ENCODE measurements around the gene YOD1. TPM values are rescaled to one million over a fixed set of nuclear protein-coding genes. Genes with fewer than 3 reads are reported as not detected.

Gene YOD1
- total RNA-seq, 1 experiment from 2014 or later = 19.2 TPM

- TF ChIP-seq CTCF (IDR thresholded peaks at IDR 0.05; ENCODE audit: unreplicated experiment) = no peak
- intact Hi-C loops (cut with micrococcal nuclease) = loop anchor here (5.0 kb wide), 1 partner anchor 289 kb away; the partner anchor contains the start of gene CD55
- Mint-ChIP-seq H3K27me3 (ENCODE audit: insufficient read depth, unreplicated experiment) (no peaks in the 10 kb centered on the region), H3K36me3 (ENCODE audit: insufficient read depth, unreplicated experiment) (peaks cover 7% of the 10 kb centered on the region), H3K27ac (ENCODE audit: low read depth, unreplicated experiment) (peak overlapping the region; percentile 86), H3K4me3 (ENCODE audit: unreplicated experiment) (no peak overlapping the region), H3K4me1 (ENCODE audit: insufficient read depth, unreplicated experiment) (peaks cover 72% of the 10 kb centered on the region), H3K9me3 (ENCODE audit: unreplicated experiment) (no peaks in the 10 kb centered on the region)
- no TSS peak for BruUV-seq (replicated peaks)
- CTCF ChIA-PET = interaction anchor here (0.7 to 17.4 kb wide), 15 partner anchors 9 to 466 kb away, joined by 3 to 280 read pairs (median 6); partner anchors contain the start of gene PFKFB2
- no peak for DNase-seq (ENCODE audit: unreplicated experiment)
- POLR2A ChIA-PET = interaction anchor here (0.6 to 33.4 kb wide), 16 partner anchors 7 to 718 kb away, joined by 3 to 2100 read pairs (median 8); partner anchors contain the start of genes C1orf116, CD55, EIF2D and PFKFB2
Observed at GRCh38 chr1:207033302-207033701, 17.7 kb downstream of the YOD1 start.

- TF ChIP-seq CTCF (IDR thresholded peaks at IDR 0.05; ENCODE audit: unreplicated experiment) = no peak
- H3K9me3 Mint-ChIP-seq (ENCODE audit: unreplicated experiment) = no peaks in the 10 kb centered on the region
- H3K27me3 Mint-ChIP-seq (ENCODE audit: insufficient read depth, unreplicated experiment) = no peaks in the 10 kb centered on the region
- H3K36me3 Mint-ChIP-seq (ENCODE audit: insufficient read depth, unreplicated experiment) = peaks cover 7% of the 10 kb centered on the region
- H3K4me1 Mint-ChIP-seq (ENCODE audit: insufficient read depth, unreplicated experiment) = peaks cover 79% of the 10 kb centered on the region
- ChIA-PET CTCF (interaction anchor here (0.6 to 17.4 kb wide), 17 partner anchors 9 to 667 kb away, joined by 3 to 280 read pairs (median 6); partner anchors contain the start of gene PFKFB2), POLR2A (interaction anchor here (0.6 to 33.4 kb wide), 42 partner anchors 6 to 1400 kb away, joined by 3 to 2100 read pairs (median 6); partner anchors contain the start of genes C1orf116, CD46, CD55 and DYRK3)
- DNase-seq (ENCODE audit: unreplicated experiment) = peak; percentile 98
- peak within 1 kb of the TSS; percentile 86 for H3K27ac Mint-ChIP-seq (ENCODE audit: low read depth, unreplicated experiment)
- H3K4me3 Mint-ChIP-seq (ENCODE audit: unreplicated experiment) = peak within 1 kb of the TSS; percentile 75
- BruUV-seq (replicated peaks) = no TSS peak
- intact Hi-C loops (cut with micrococcal nuclease) = loop anchor here (1.0 to 5.0 kb wide), 2 partner anchors 14 to 290 kb away; partner anchors contain the start of gene CD55
Observed at GRCh38 chr1:207032528-207033017, 18.4 kb downstream of the YOD1 start, which contains the start of gene C1orf116. Gene C1orf116 (minus strand): TSS chr1:207032756. CDS start chr1:207027598, 5,158 bp downstream.

- DNase-seq (ENCODE audit: unreplicated experiment) = peak; percentile 69
- ChIA-PET POLR2A (interaction anchor here (0.6 to 33.4 kb wide), 40 partner anchors 6 to 1399 kb away, joined by 3 to 2100 read pairs (median 6); partner anchors contain the start of genes C1orf116, CD46, CD55 and DYRK3), CTCF (interaction anchor here (0.6 to 17.4 kb wide), 14 partner anchors 11 to 468 kb away, joined by 3 to 280 read pairs (median 10); partner anchors contain the start of gene PFKFB2)
- Mint-ChIP-seq H3K27ac (ENCODE audit: low read depth, unreplicated experiment) (peak overlapping the region; percentile 86), H3K4me1 (ENCODE audit: insufficient read depth, unreplicated experiment) (peaks cover 87% of the 10 kb centered on the region), H3K36me3 (ENCODE audit: insufficient read depth, unreplicated experiment) (peaks cover 7% of the 10 kb centered on the region), H3K9me3 (ENCODE audit: unreplicated experiment) (no peaks in the 10 kb centered on the region), H3K27me3 (ENCODE audit: insufficient read depth, unreplicated experiment) (no peaks in the 10 kb centered on the region), H3K4me3 (ENCODE audit: unreplicated experiment) (peak overlapping the region; percentile 75)
- BruUV-seq (replicated peaks) = no TSS peak
- no peak for TF ChIP-seq CTCF (IDR thresholded peaks at IDR 0.05; ENCODE audit: unreplicated experiment)
- intact Hi-C loops (cut with micrococcal nuclease) = loop anchor here (1.0 to 5.0 kb wide), 2 partner anchors 13 to 291 kb away; partner anchors contain the start of gene CD55
Observed at GRCh38 chr1:207031632-207032264, 19.3 kb downstream of the YOD1 start.

- H3K4me3 Mint-ChIP-seq (ENCODE audit: unreplicated experiment) = peak overlapping the region; percentile 75
- H3K4me1 Mint-ChIP-seq (ENCODE audit: insufficient read depth, unreplicated experiment) = peaks cover 94% of the 10 kb centered on the region
- peak overlapping the region; percentile 86 for H3K27ac Mint-ChIP-seq (ENCODE audit: low read depth, unreplicated experiment)
- DNase-seq (ENCODE audit: unreplicated experiment) = peak; percentile 27
- intact Hi-C loops (cut with micrococcal nuclease) = loop anchor here (5.0 kb wide), 1 partner anchor 291 kb away; the partner anchor contains the start of gene CD55
- CTCF ChIA-PET = interaction anchor here (0.6 to 17.4 kb wide), 15 partner anchors 10 to 492 kb away, joined by 3 to 280 read pairs (median 5); partner anchors contain the start of gene PFKFB2
- BruUV-seq (replicated peaks) = no TSS peak
- peaks cover 9% of the 10 kb centered on the region for H3K36me3 Mint-ChIP-seq (ENCODE audit: insufficient read depth, unreplicated experiment)
- no peaks in the 10 kb centered on the region for H3K9me3 Mint-ChIP-seq (ENCODE audit: unreplicated experiment)
- POLR2A ChIA-PET = interaction anchor here (0.7 to 33.4 kb wide), 25 partner anchors 5 to 837 kb away, joined by 3 to 2100 read pairs (median 9); partner anchors contain the start of genes C1orf116, CD46, CD55 and DYRK3
- no peaks in the 10 kb centered on the region for H3K27me3 Mint-ChIP-seq (ENCODE audit: insufficient read depth, unreplicated experiment)
- no peak for TF ChIP-seq CTCF (IDR thresholded peaks at IDR 0.05; ENCODE audit: unreplicated experiment)
Observed at GRCh38 chr1:207031016-207031415, 20.0 kb downstream of the YOD1 start.

Measured in MCF 10A (cell line).